NCI-H146 treated with DMSO at 0.1 percent for 48 hours (cell line): Measurements from ENCODE around the gene ANO1.

Experiments used
- DNase-seq: peaks from one replicate; lab custom pipeline; 2025; ENCODE audit not compliant: unreplicated experiment; lab: John Stamatoyannopoulos, UW

ANO1 gene

GRCh38 chr11:70133771-70134335 is 55.7 kb downstream of the ANO1 start:
- DNase-seq: no peak

- no peak for DNase-seq
Measured at GRCh38 chr11:70134490-70134889, 56.4 kb downstream of the ANO1 start.

DNA sequence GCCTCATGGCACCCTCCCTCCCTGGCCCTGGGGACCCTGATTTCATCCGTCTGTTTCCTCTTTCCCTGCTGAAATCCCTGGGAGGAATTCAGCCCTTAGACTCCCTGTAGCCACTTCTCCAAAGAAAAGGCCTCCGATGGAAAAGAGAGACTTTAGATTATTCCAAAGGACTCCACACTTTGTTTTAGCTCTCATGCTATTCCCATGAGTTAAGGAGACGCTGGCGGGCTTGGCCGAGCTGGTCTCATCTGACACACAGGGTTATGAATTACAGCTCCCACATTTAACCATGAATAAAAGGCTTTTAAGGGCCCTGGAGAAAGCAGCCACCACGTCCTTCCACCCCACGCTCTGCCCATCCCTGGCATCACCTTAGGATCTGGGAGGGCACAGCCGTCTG is 57.0 kb downstream of the ANO1 start:
- no peak for DNase-seq

GRCh38 chr11:70135625-70136059 is 57.5 kb downstream of the ANO1 start:
- no peak for DNase-seq

GRCh38 chr11:70137383-70137782 is 59.3 kb downstream of the ANO1 start:
- no peak for DNase-seq

GRCh38 chr11:70138403-70138802 is 60.3 kb downstream of the ANO1 start:
- no peak for DNase-seq

GRCh38 chr11:70139785-70140410 is 61.8 kb downstream of the ANO1 start:
- DNase-seq: no peak

DNA sequence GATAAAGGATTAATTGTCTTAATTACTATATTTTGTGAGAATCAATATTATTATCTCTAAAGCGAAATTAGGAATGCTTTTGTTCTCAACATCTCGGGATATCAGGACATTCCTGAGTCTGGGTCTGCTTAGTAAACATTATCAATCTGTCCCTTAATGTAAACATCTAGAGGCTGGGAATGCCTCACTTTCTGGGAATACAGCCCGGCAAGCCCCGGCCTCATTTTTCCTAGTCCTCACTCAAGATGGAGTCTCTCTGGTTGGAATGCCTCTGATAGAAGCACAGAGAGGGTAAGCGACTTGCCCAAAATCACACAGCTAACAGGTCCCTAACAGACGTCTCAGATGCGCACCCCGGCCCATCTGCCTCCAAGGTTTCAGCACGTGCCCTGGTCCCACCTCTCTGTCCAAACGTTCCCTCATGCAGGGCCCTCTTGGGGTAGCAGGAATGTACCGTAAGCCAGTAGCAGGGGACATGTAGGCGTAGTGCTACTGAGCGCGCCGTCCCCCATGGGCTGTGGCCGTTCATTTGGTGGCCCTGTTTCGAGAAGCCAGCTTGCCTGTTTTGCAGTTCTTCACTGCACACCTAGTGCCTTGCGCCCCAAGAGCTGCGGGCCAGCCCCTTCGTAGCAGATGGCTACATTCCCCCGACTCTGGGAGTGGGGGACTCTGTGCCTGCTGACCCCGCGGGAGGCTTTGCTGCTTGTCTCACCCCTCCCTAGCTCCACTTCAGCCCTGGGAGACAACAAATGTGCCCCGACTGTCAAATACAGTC is 62.8 kb downstream of the ANO1 start:
- no peak for DNase-seq

- peak; percentile 64 for DNase-seq
Measured at GRCh38 chr11:70141486-70142220, 63.5 kb downstream of the ANO1 start.

- no peak for DNase-seq
Measured at GRCh38 chr11:70142221-70142875, 64.2 kb downstream of the ANO1 start.

- no peak for DNase-seq
Measured at GRCh38 chr11:70144262-70144661, 66.1 kb downstream of the ANO1 start.

GRCh38 chr11:70145071-70145470 is 67.0 kb downstream of the ANO1 start:
- DNase-seq: no peak

DNA sequence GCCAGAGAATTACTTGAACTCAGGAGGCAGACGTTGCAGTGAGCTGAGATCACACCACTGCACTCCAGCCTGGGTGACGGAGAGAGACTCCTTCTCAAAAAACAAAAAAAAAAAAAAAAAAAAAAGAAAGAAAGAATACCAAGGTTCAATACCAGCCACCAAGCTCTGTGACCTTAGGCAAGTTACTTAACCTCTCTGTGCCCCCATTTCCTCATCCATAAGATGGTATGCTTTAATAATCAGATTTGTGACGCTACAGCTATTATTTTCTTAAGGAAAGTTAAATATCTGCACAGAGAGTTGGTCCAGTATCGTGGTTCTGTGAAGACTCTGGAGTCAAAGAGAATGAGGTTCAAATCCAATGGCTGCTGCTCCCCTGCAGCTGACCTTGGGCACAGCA is 67.7 kb downstream of the ANO1 start:
- DNase-seq: no peak

- DNase-seq: no peak
Measured at GRCh38 chr11:70146299-70146698, 68.2 kb downstream of the ANO1 start.

DNA sequence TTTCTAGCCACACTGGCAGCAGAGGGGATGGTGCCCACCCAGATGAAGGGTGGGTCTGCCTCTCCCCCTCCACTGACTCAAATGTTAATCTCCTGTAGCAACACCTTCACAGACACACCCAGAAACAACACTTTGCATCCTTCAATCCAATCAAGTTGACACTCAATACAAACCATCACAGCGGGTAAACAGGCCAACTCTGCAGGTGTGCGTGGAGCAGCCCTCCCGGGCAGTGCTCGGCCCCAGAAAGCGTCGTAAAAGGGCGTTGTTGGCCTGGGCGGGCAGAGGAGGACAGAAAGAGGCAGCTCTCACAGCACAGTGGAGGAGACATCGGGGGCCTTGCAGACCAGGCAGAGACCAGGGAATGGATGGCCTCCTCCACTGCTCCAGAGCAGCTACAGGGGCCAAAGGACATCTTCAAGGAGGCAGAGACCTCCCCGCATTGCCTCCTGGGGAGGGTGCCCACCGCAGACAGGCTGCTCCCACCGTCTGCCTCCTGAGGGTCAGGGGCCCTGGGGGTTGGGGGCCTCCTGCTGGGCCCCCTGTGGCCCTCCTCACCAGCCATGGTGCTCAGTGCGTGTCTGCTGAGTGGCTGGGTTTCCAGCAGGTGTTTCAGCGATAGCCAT is 68.9 kb downstream of the ANO1 start:
- DNase-seq: no peak

DNA sequence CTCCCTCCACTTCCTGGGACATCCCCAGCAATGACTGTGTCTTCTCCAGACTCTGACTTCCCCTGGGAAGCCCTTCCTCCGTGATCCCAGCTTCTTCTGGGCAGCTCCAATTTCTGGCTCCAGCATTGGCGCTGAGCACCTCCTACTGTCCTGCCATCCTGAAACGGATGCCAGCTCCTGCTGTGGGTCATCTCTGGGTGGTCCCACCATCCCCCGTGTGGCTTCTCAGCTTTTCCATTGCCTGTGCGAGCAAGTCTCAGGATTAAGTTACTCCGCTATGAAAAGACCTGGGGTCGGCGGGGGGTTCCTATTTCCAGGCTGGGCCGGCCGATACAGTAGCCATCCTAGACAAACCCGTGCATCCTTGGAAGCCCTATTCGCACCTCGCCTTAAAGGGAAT is 69.6 kb downstream of the ANO1 start:
- no peak for DNase-seq

DNA sequence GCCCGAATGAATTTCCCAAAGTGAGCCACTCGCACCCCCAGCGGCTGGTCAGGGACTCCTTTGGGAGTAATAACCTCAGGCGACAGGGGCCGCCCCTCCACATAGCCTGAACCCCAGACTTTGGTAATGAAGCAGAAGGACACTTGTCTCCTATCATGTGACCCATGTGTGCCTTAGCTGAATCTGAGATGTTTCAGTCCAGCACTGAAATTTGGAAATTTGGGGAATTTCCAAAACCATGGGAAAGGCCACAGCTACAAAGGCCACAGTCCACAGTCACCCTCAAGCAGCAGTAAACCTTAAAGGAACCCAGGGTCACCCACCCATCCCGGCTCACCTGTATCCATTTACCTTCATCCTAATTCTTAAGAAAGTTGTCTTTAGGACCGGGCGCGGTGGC is 73.6 kb downstream of the ANO1 start:
- no peak for DNase-seq

DNA sequence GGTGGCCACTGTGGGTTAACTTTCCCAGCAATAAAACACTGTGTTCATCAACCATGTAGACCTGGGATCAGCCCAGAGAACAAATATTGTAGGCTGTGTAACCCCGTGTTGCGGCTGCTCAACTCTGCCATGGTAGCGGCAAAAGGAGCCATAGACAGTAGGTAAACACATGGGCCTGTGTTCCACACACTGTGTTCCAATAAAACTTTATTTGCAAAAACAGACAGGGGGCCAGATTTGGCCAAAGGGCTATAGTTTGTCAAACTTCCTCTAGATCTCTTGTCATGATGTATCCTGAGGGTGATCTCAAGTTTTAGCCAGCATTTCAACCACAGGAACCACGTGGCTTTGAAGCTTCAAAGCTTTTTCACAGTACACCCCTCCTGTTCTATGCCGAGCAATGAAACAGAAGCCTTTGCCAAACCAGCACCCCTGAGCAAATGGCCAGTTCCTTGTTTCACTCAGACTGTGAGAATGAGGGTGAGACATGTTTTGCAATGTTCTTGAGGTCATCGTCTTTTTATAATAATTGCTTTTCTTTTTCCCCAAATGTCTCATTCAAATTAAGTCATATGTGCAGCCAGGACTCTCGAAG is 75.1 kb downstream of the ANO1 start:
- DNase-seq: no peak

DNA sequence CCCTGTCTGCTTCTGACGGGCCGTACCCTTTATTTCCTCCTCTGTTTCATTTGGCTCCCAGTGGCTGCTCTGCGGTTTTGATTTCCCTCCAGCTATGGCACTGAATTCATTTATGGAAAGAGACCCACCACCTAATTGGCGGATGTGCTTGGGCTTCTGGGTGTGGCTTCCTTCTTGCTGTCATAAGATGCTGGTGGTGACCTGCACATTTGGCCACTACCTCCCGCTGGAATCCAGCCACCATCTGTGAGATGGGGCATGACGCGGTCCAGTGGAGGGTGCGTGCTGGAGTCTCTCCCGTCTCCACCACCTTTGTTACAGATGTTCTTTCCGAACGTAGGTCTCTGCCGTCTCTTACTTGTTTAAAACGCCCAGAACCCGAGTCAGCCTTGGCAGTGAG is 77.3 kb downstream of the ANO1 start:
- no peak for DNase-seq

- no peak for DNase-seq
Measured at GRCh38 chr11:70156291-70157037, 78.3 kb downstream of the ANO1 start.
